ENCODE results near the gene RPS18.

- TF ChIP-seq GABPA (IDR thresholded peaks at IDR 0.05 in 1 of 2, conservative IDR thresholded peaks at IDR 0.05 in 1 of 2) (no peak), MAX (IDR thresholded peaks at IDR 0.05) (no peak), JUND (IDR thresholded peaks at IDR 0.05) (no peak), TAF1 (conservative IDR thresholded peaks at IDR 0.05) (no peak), FOXA1 (IDR thresholded peaks at IDR 0.05) (no peak), SP1 (IDR thresholded peaks at IDR 0.05) (no peak)
- TF ChIP-seq, protein P1, sequence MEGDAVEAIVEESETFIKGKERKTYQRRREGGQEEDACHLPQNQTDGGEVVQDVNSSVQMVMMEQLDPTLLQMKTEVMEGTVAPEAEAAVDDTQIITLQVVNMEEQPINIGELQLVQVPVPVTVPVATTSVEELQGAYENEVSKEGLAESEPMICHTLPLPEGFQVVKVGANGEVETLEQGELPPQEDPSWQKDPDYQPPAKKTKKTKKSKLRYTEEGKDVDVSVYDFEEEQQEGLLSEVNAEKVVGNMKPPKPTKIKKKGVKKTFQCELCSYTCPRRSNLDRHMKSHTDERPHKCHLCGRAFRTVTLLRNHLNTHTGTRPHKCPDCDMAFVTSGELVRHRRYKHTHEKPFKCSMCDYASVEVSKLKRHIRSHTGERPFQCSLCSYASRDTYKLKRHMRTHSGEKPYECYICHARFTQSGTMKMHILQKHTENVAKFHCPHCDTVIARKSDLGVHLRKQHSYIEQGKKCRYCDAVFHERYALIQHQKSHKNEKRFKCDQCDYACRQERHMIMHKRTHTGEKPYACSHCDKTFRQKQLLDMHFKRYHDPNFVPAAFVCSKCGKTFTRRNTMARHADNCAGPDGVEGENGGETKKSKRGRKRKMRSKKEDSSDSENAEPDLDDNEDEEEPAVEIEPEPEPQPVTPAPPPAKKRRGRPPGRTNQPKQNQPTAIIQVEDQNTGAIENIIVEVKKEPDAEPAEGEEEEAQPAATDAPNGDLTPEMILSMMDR (IDR thresholded peaks at IDR 0.05; ENCODE audit: low read depth, low read length, missing input control) = no peak
- TF ChIP-seq, protein P2, sequence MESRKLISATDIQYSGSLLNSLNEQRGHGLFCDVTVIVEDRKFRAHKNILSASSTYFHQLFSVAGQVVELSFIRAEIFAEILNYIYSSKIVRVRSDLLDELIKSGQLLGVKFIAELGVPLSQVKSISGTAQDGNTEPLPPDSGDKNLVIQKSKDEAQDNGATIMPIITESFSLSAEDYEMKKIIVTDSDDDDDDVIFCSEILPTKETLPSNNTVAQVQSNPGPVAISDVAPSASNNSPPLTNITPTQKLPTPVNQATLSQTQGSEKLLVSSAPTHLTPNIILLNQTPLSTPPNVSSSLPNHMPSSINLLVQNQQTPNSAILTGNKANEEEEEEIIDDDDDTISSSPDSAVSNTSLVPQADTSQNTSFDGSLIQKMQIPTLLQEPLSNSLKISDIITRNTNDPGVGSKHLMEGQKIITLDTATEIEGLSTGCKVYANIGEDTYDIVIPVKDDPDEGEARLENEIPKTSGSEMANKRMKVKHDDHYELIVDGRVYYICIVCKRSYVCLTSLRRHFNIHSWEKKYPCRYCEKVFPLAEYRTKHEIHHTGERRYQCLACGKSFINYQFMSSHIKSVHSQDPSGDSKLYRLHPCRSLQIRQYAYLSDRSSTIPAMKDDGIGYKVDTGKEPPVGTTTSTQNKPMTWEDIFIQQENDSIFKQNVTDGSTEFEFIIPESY (IDR thresholded peaks at IDR 0.05) = no peak
- TF ChIP-seq, protein P3, sequence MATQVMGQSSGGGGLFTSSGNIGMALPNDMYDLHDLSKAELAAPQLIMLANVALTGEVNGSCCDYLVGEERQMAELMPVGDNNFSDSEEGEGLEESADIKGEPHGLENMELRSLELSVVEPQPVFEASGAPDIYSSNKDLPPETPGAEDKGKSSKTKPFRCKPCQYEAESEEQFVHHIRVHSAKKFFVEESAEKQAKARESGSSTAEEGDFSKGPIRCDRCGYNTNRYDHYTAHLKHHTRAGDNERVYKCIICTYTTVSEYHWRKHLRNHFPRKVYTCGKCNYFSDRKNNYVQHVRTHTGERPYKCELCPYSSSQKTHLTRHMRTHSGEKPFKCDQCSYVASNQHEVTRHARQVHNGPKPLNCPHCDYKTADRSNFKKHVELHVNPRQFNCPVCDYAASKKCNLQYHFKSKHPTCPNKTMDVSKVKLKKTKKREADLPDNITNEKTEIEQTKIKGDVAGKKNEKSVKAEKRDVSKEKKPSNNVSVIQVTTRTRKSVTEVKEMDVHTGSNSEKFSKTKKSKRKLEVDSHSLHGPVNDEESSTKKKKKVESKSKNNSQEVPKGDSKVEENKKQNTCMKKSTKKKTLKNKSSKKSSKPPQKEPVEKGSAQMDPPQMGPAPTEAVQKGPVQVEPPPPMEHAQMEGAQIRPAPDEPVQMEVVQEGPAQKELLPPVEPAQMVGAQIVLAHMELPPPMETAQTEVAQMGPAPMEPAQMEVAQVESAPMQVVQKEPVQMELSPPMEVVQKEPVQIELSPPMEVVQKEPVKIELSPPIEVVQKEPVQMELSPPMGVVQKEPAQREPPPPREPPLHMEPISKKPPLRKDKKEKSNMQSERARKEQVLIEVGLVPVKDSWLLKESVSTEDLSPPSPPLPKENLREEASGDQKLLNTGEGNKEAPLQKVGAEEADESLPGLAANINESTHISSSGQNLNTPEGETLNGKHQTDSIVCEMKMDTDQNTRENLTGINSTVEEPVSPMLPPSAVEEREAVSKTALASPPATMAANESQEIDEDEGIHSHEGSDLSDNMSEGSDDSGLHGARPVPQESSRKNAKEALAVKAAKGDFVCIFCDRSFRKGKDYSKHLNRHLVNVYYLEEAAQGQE (IDR thresholded peaks at IDR 0.05) = no peak
Measured at GRCh38 chr6:33236852-33237251, 35.0 kb upstream of the RPS18 start.
